Right atrium auricular region (tissue), 2 donors: Measurements from ENCODE around the gene CHN2. TPM values are rescaled to one million over a fixed set of nuclear protein-coding genes. Genes with fewer than 3 reads are reported as not detected.

Source experiments
- DNase-seq: peaks from one replicate; pipeline ENCODE4 v3.0.0-alpha.2; 2019; ENCODE audit warnings: low spot score
- H3K27ac ChIP-seq, 2 donors: fragments of 200-600 bp; sonication (generic); 1 replicate in 1 of 2; 2 replicates in 1 of 2; pipeline ENCODE4 v1.5.1; 2016 to 2019
- H3K27me3 ChIP-seq, 2 donors: fragments of 200-600 bp; sonication (generic); one replicate each; pipeline versions ENCODE4 v1.5.1 to v1.6.0; 2017 to 2019
- H3K36me3 ChIP-seq: fragments of 200-600 bp; sonication (generic); one replicate; pipeline ENCODE4 v1.5.1; 2016
- H3K4me1 ChIP-seq, 2 donors: fragments of 200-600 bp; sonication (generic); one replicate each; pipeline versions ENCODE4 v1.5.1 to v1.6.0; 2017 to 2019
- H3K4me3 ChIP-seq, 2 donors: fragments of 200-600 bp; sonication (generic); 1 replicate in 1 of 2; 2 replicates in 1 of 2; pipeline ENCODE4 v1.5.1; 2017 to 2019; ENCODE audit warnings: mild to moderate bottlenecking in 1 of 2, moderate library complexity in 1 of 2
- H3K9me3 ChIP-seq, 2 donors: fragments of 200-600 bp; sonication (generic); one replicate each; pipeline ENCODE4 v1.5.1; 2019
- total RNA-seq, 2 donors: library from RNA; depleted of rRNA; stranded (reverse); fragments of >200 nt; gene quantifications; one replicate each; pipeline ENCODE4 v1.1.0, GENCODE V29; 2016
- TF ChIP-seq, protein P1 (sequence below), 2 donors: fragments of 200-600 bp; sonication (generic); IDR thresholded peaks; one replicate each; pipeline ENCODE4 v1.5.1; 2019; ENCODE audit warnings: antibody characterized with exemption in 2 of 2

The CHN2 gene
- total RNA-seq, 2 donors from 2014 or later, result 2.7 to 6.6 TPM

DNA sequence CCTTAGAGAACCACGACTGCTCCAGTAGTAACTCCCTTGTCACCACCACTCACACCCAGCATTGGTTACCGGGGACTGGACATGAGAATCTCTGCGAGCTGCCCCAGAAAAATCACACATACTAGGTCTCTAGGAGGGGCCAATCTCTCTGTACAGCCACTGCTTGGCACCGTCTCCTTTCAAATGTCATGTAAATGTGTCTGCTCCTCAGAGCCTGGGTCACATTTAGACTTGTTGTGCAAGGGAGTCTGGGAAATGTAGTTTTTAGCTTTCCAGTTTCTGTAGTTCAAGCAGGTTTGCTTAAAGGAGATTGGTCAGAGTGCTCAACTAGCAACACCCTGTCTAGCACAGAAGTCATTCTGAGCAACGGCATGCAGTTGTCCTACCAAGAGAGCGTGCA lies 60.0 kb downstream of the CHN2 start:
- Histone ChIP-seq H3K4me3 (no peak overlapping the region), H3K27me3 (no peaks in the 10 kb centered on the region), H3K4me1 (peaks cover 0 to 17% of the 10 kb centered on the region in 2 donors), H3K9me3 (no peaks in the 10 kb centered on the region), H3K36me3 (no peaks in the 10 kb centered on the region), H3K27ac (no peak overlapping the region)
- DNase-seq, result no peak
- TF ChIP-seq, protein P1, sequence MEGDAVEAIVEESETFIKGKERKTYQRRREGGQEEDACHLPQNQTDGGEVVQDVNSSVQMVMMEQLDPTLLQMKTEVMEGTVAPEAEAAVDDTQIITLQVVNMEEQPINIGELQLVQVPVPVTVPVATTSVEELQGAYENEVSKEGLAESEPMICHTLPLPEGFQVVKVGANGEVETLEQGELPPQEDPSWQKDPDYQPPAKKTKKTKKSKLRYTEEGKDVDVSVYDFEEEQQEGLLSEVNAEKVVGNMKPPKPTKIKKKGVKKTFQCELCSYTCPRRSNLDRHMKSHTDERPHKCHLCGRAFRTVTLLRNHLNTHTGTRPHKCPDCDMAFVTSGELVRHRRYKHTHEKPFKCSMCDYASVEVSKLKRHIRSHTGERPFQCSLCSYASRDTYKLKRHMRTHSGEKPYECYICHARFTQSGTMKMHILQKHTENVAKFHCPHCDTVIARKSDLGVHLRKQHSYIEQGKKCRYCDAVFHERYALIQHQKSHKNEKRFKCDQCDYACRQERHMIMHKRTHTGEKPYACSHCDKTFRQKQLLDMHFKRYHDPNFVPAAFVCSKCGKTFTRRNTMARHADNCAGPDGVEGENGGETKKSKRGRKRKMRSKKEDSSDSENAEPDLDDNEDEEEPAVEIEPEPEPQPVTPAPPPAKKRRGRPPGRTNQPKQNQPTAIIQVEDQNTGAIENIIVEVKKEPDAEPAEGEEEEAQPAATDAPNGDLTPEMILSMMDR (IDR thresholded peaks at IDR 0.05), result no peak

- Histone ChIP-seq H3K4me1 (peaks cover 0 to 17% of the 10 kb centered on the region in 2 donors), H3K4me3 (no peak overlapping the region), H3K9me3 (no peaks in the 10 kb centered on the region), H3K36me3 (no peaks in the 10 kb centered on the region), H3K27me3 (no peaks in the 10 kb centered on the region), H3K27ac (no peak overlapping the region)
- TF ChIP-seq, protein P1 (IDR thresholded peaks at IDR 0.05), result no peak
- DNase-seq, result no peak
These were observed 60.8 kb downstream of the CHN2 start for GRCh38 chr7:29255199-29255878.

- Histone ChIP-seq H3K36me3 (no peaks in the 10 kb centered on the region), H3K4me3 (no peak overlapping the region), H3K4me1 (peaks cover 0 to 17% of the 10 kb centered on the region in 2 donors), H3K9me3 (no peaks in the 10 kb centered on the region), H3K27me3 (no peaks in the 10 kb centered on the region), H3K27ac (no peak overlapping the region)
- no peak for DNase-seq
- TF ChIP-seq, protein P1 (IDR thresholded peaks at IDR 0.05), result no peak
These were observed 61.5 kb downstream of the CHN2 start for GRCh38 chr7:29255906-29256692.

DNA sequence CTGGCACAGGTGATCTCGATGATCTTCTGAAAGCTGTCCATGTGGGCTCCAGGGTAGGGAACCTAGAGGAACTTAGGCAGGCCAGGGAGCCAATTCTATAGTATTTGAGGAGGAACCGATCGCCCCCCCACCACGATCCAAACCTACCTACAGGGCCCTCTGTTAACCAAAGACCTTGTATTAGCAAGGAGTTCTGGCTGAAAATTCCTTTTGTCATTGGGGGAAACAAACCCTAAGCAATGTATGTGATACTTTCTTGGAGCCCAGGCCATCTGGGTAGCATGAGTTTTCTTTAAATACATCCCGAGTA lies 62.1 kb downstream of the CHN2 start:
- Histone ChIP-seq H3K36me3 (no peaks in the 10 kb centered on the region), H3K27ac (no peak overlapping the region), H3K9me3 (no peaks in the 10 kb centered on the region), H3K4me3 (no peak overlapping the region), H3K4me1 (peaks cover 0 to 17% of the 10 kb centered on the region in 2 donors), H3K27me3 (no peaks in the 10 kb centered on the region)
- DNase-seq, result no peak
- TF ChIP-seq, protein P1 (IDR thresholded peaks at IDR 0.05), result no peak

DNA sequence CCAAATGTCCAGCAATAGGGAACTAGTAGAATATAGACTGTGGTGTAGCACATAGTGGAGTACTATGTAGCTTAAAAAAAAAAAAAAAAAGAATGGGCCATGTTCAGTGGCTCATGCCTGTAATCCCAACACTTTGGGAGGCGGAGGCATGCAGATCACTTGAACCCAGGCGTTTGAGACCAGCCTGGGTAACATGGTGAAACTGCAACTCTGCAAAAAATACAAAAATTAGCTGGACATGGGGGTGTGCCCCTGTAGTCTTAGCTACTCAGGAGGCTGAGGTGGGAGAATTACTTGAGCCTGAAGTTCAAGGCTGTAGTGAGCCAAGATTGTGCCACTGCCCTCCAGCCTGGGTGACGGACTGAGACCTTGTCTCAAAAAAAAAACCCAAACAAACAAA lies 64.4 kb downstream of the CHN2 start:
- no peaks in the 10 kb centered on the region for H3K9me3 ChIP-seq
- H3K36me3 ChIP-seq, result no peaks in the 10 kb centered on the region
- H3K27ac ChIP-seq, result no peak overlapping the region
- no peaks in the 10 kb centered on the region for H3K27me3 ChIP-seq
- H3K4me1 ChIP-seq, result peaks cover 0 to 17% of the 10 kb centered on the region in 2 donors
- no peak overlapping the region for H3K4me3 ChIP-seq
- TF ChIP-seq, protein P1 (IDR thresholded peaks at IDR 0.05), result no peak
- no peak for DNase-seq
